Fibroblast of lung (primary cell): ENCODE data around the gene KRT75. TPM values are rescaled to one million over a fixed set of nuclear protein-coding genes. Genes with fewer than 3 reads are reported as not detected.

Experiments used
- DNase-seq, 2 donors: peaks; one replicate each; pipeline versions ENCODE4 v3.0.0 to v3.0.0-alpha.2; 2010; ENCODE audit warnings: low read depth in 2 of 2
- H2AFZ ChIP-seq: 2 replicates; pipeline ENCODE4 v1.5.1; 2012; ENCODE audit warnings: low read length, control low read depth, inconsistent platforms
- H3K27ac ChIP-seq: 2 replicates; pipeline ENCODE4 v1.5.1; 2011; ENCODE audit warnings: low read length, control low read depth; ENCODE audit not compliant: insufficient read depth
- H3K27me3 ChIP-seq: 2 replicates; pipeline ENCODE4 v1.5.1; 2011; ENCODE audit warnings: mild to moderate bottlenecking, low read length; ENCODE audit not compliant: control insufficient read depth, insufficient read depth
- H3K36me3 ChIP-seq: 2 replicates; pipeline ENCODE4 v1.5.1; 2011; ENCODE audit warnings: low read length; ENCODE audit not compliant: control insufficient read depth, insufficient read depth
- H3K4me1 ChIP-seq: 2 replicates; pipeline ENCODE4 v1.5.1; 2011; ENCODE audit warnings: low read length; ENCODE audit not compliant: control insufficient read depth, insufficient read depth; ENCODE audit errors: extremely low read depth
- H3K4me2 ChIP-seq: 2 replicates; pipeline ENCODE4 v1.5.1; 2011; ENCODE audit warnings: low read length, control low read depth; ENCODE audit not compliant: insufficient read depth; ENCODE audit errors: extremely low read depth
- H3K4me3 ChIP-seq, 4 experiments: fragments of 200-600 bp in 1 of 4; sonication (generic) in 1 of 4; replicated peaks in 1 of 4; 2 replicates each; pipeline ENCODE4 v1.5.1; 2011 to 2016; ENCODE audit warnings: low read length in 4 of 4, low read depth in 3 of 4, mild to moderate bottlenecking in 3 of 4, control low read depth in 2 of 4, inconsistent platforms in 1 of 4, mixed read lengths in 1 of 4; ENCODE audit not compliant: insufficient read depth in 1 of 4; ENCODE audit errors: control extremely low read depth in 1 of 4
- H3K79me2 ChIP-seq: 2 replicates; pipeline ENCODE4 v1.5.1; 2012; ENCODE audit warnings: mild to moderate bottlenecking, low read length, inconsistent platforms; ENCODE audit not compliant: control insufficient read depth, insufficient read depth
- H3K9ac ChIP-seq: 2 replicates; pipeline ENCODE4 v1.5.1; 2011; ENCODE audit warnings: mild to moderate bottlenecking, low read length, control low read depth; ENCODE audit not compliant: insufficient read depth
- H3K9me3 ChIP-seq: 2 replicates; pipeline ENCODE4 v1.5.1; 2012; ENCODE audit warnings: low read depth, low read length; ENCODE audit not compliant: control insufficient read depth, insufficient read depth
- H4K20me1 ChIP-seq: 2 replicates; pipeline ENCODE4 v1.5.1; 2011; ENCODE audit warnings: low read length; ENCODE audit not compliant: control insufficient read depth, insufficient read depth; ENCODE audit errors: extremely low read depth
- CTCF ChIP-seq, 2 donors: IDR thresholded peaks in 1 of 2; conservative IDR thresholded peaks in 1 of 2; 1 replicate in 1 of 2; 2 replicates in 1 of 2; pipeline ENCODE4 v1.5.1; 2011 to 2012; ENCODE audit warnings: low read length in 2 of 2, control low read depth in 1 of 2, inconsistent platforms in 1 of 2, low read depth in 1 of 2, mild to moderate bottlenecking in 1 of 2
- EZH2 ChIP-seq: IDR thresholded peaks from 2 replicates; pipeline ENCODE4 v1.5.1; 2012; ENCODE audit warnings: low read length, control low read depth, mild to moderate bottlenecking; ENCODE audit errors: missing control alignments
- polyA plus RNA-seq, 2 donors: library from polyadenylated mRNA; depleted of rRNA in 1 of 2; stranded (reverse) in 1 of 2; unstranded in 1 of 2; fragments of >200 nt; gene quantifications; 2 replicates each; pipeline ENCODE4 v1.2.1, GENCODE V29; 2011 to 2012; ENCODE audit warnings: missing spikeins in 1 of 2
- total RNA-seq: library from RNA; depleted of rRNA; stranded (reverse); fragments of >200 nt; gene quantifications from 2 replicates; pipeline ENCODE4 v1.2.1, GENCODE V29; 2014

KRT75 gene
- total and polyA plus RNA-seq, 2 donors (not counting 1 experiment from before 2014, with no cell fraction given), result not detected

GRCh38 chr12:52433501-52434080, 580 bp downstream of the KRT75 start:
- Histone ChIP-seq H3K27ac (no peak overlapping the region), H3K36me3 (no peaks in the 10 kb centered on the region), H3K9me3 (no peaks in the 10 kb centered on the region), H4K20me1 (no peaks in the 10 kb centered on the region), H2AFZ (no peak overlapping the region), H3K27me3 (no peaks in the 10 kb centered on the region), H3K4me1 (no peaks in the 10 kb centered on the region), H3K79me2 (no peaks in the 10 kb centered on the region), H3K9ac (no peak overlapping the region), H3K4me2 (no peak overlapping the region), H3K4me3 (no peak overlapping the region)
- no peak for TF ChIP-seq EZH2
- no peak for TF ChIP-seq CTCF (conservative IDR thresholded peaks at IDR 0.05 in 1 of 2, IDR thresholded peaks at IDR 0.05 in 1 of 2; ENCODE audit: low read depth in 1 of 2, low read length in 2 of 2)
- no peak for DNase-seq

- Histone ChIP-seq H3K36me3 (no peaks in the 10 kb centered on the region), H4K20me1 (no peaks in the 10 kb centered on the region), H2AFZ (no peak overlapping the region), H3K9ac (no peak overlapping the region), H3K79me2 (no peaks in the 10 kb centered on the region), H3K4me2 (no peak overlapping the region), H3K4me1 (no peaks in the 10 kb centered on the region), H3K27ac (no peak overlapping the region), H3K9me3 (no peaks in the 10 kb centered on the region), H3K4me3 (no peak overlapping the region), H3K27me3 (no peaks in the 10 kb centered on the region)
- DNase-seq, result no peak
- TF ChIP-seq EZH2, result no peak
- TF ChIP-seq CTCF (conservative IDR thresholded peaks at IDR 0.05 in 1 of 2, IDR thresholded peaks at IDR 0.05 in 1 of 2; ENCODE audit: low read depth in 1 of 2, low read length in 2 of 2), result no peak
Measured at GRCh38 chr12:52432559-52433207, 1.5 kb downstream of the KRT75 start.

- H2AFZ ChIP-seq, result no peak overlapping the region
- TF ChIP-seq EZH2, result no peak
- no peak for TF ChIP-seq CTCF (conservative IDR thresholded peaks at IDR 0.05 in 1 of 2, IDR thresholded peaks at IDR 0.05 in 1 of 2; ENCODE audit: low read depth in 1 of 2, low read length in 2 of 2)
- H3K9ac ChIP-seq, result no peak overlapping the region
- H3K9me3 ChIP-seq, result no peaks in the 10 kb centered on the region
- no peak overlapping the region for H3K4me2 ChIP-seq
- no peaks in the 10 kb centered on the region for H3K36me3 ChIP-seq
- no peaks in the 10 kb centered on the region for H3K4me1 ChIP-seq
- peaks cover 4% of the 10 kb centered on the region for H3K27me3 ChIP-seq
- H3K79me2 ChIP-seq, result no peaks in the 10 kb centered on the region
- DNase-seq, result no peak
- H3K27ac ChIP-seq, result no peak overlapping the region
- no peaks in the 10 kb centered on the region for H4K20me1 ChIP-seq
- no peak overlapping the region for H3K4me3 ChIP-seq
Measured at GRCh38 chr12:52428121-52428520, 6.0 kb downstream of the KRT75 start.
